Activated T-cell treated with anti-CD3 and anti-CD28 coated beads, Interleukin-2, amount 50 U/mL, for 1 hour (primary cell): ENCODE data around the gene NXPH1.

Experiments used
- DNase-seq: peaks from one replicate; pipeline ENCODE4 v3.0.0-alpha.2; 2020

Gene NXPH1

DNA sequence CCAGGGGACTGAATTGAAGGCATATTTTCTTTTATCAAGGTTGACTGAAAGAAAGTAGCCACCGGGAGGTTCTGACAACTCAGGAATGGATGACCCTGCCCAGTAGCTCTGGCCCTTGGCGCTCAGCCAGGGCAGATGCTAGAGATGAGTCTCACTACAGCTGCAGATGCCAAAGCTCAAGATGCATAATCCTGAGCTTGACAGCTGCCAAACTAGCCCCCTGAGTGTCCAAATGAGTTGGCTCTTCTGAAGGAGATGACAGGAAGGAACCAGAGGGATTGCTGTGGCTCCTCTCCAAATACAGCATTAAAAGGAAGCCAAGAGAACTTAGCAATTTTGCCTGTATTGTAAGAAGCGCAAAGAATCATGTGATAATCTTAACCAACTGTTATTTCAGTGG lies 78.4 kb downstream of the NXPH1 start:
- no peak for DNase-seq

DNA sequence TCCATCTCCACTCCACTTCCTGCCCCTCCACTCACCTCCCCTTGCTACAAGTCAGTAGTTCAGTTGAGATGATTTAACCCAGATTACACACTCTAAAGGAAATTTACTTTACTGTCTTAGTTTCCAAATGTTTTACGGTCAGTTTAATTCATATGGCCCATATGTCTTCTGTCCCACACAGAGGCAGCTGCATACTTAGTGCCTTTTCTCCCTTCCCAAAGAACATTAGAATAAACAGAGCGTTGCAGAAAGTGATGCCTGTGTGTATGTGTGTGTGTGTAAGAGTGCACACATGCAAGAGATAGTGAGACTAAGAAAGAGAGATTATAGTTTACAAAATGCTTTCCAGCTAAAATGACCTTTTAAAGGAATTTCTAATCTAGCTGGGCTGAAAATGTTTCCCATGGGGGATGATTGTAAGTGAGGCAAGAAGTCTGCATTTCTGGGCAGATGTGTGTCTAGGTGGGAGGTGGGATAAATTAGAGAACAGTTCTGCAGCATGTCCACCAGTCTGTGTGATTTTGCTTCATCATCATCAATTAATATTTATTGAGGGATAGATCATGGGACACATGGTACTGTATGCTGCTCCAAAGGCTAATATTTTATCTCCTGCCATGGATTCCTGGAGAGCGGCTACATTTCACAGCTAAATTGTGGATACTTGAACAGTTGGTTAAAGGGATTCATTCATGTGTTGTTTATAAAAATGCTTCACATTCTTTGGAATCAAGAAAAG lies 81.5 kb downstream of the NXPH1 start:
- DNase-seq = no peak

DNA sequence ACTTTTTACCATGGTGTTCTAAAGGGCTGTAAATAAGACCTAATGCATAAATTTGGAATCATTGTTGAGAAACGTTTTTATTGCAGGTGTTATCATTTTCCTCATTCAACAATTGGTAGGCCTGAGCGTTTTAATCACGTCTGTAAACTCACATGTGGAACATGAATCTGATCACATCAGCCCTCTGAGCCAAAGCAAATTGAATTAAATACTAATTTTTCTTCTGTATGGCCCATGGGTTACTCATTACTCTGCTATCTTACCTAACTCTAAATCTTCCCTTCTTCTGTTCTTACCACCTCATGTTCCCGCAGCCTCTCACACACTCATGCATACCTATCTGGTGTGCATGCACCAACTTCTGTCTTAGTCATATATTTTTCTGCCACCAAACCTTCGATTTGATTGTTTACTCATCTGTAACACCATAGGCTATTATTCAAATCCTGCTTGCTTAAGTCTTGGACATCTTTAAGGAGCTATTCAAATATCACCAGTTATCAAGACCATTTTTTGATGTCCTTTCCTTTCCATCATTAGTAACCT lies 82.3 kb downstream of the NXPH1 start:
- no peak for DNase-seq

DNA sequence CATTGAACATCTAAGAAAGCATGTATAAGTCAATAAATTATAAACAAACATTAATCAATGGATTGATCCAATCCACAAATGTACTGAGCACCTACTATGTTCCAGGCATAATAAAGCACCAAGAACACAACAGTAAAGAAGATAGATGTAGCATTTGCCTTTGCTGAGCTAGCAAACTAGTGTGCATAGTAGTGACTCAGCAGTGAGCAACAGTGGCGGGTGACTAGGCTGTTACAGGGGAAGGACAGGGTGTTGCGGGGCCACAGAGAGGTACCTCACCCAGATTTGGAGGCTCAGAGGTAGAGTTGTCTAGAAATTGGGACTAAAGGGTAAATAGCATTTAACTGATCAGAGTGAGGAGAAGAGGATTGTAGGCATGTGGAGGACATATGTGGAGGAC lies 83.6 kb downstream of the NXPH1 start:
- DNase-seq = no peak

- DNase-seq = no peak
These were observed 94.9 kb downstream of the NXPH1 start for GRCh38 chr7:8528311-8528710.

GRCh38 chr7:8531991-8532515 lies 98.6 kb downstream of the NXPH1 start:
- no peak for DNase-seq

- DNase-seq = no peak
These were observed 103.0 kb downstream of the NXPH1 start for GRCh38 chr7:8536431-8536830.

GRCh38 chr7:8549046-8549445 lies 115.6 kb downstream of the NXPH1 start:
- DNase-seq = no peak

DNA sequence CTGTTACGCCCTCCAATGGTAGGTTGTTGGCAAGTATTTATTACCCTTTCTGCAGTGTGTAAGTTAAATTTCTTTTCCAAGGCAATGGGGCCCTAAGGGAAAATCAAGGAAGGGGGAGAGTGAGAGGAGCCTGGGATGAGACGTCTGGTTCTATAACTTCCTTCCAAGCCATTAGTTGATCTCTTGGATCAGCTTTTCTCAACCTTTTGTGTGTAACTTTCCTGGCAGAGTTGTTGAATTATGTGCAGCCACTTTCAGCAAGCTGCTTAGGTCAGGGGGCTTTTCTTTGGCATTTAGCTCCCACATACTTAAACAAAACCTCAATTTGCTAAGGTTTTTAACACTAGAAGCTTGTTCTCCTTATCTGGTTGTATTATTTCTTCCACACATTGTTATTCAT lies 127.1 kb downstream of the NXPH1 start:
- DNase-seq = no peak

GRCh38 chr7:8561449-8561848 lies 128.0 kb downstream of the NXPH1 start:
- no peak for DNase-seq

DNA sequence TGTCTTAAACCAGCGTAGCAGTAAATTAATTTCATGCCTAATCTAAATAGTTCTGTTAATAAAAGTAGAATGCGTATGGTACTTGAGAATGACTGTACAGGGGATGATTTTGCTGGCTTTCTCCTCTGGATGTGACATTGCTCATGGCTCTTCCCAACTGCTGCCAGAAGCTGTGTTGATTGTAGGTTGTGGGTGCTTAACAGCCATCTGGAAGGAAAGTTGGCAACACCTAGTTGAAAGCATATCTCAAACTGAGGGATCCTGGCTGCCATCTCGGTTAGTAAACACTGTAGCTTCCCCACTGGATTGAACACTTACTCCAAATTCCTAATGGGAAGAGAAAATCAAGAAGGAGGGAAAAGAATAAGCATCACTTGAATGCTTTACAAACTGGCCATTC lies 130.9 kb downstream of the NXPH1 start:
- no peak for DNase-seq

DNA sequence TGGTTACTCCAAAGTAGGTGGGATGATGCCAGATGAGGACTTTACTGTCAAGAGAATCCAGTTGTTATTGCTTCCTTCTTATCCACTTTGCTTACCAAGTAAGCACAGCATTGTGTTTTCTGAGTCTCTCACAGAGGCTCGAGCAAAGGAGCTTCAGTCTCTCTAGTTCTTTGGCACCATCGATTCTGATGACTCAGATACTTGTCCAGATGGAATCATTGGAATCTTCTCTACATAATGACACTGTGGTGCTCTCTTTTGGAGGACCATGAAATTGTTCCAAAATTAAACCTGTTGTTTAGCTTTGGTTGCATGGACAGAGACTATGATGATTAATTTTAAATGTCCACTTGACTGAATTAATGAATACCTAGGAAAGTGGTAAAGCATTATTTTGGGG lies 132.6 kb downstream of the NXPH1 start:
- DNase-seq = no peak

- DNase-seq = no peak
These were observed 134.2 kb downstream of the NXPH1 start for GRCh38 chr7:8567626-8568025.

DNA sequence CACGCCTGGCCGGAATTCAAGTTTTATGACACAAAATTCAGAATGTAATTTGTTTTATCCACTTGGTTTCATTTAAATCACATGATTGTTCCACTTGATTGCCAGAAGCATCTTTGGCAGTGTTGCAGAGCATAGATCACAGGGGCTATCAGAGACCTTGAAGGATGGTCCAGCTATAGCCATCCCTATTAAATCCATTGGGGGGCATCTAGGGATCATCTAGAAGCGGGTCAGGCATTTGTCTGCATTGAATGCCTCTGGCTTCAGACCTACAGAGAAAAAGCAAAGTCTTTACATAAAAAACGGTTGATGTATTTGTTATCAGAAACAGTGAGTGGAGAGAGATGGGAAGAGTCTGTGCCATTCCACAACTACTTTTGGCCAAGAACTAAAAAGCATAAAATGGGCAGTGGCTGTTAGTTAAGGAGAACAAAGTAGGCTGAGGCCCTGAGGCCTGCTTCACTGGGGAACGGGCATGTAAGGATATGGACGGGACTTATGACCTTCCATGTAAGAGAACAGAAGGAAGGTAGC lies 146.3 kb downstream of the NXPH1 start:
- no peak for DNase-seq

DNA sequence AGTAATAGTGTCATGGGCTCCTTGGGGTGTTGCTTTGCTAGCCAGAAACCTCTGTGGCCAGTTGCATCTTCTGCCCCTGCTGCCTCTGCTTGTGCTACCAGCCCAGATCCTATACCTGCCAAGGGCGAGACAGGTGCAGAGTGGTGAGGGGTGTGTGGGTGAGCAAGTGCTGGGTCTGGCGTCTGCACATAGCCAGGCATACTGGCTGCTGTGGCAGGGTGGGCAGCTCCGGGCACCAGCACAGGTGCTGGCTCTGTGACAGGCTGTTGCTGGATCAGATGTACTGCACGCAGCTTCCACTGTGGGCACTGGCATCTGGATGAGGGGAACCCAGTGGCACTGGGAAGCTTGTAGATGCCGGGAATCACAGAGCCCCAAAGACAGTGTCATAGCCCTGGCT lies 148.4 kb downstream of the NXPH1 start:
- DNase-seq = no peak

GRCh38 chr7:8582728-8583127 lies 149.3 kb downstream of the NXPH1 start:
- DNase-seq = no peak

- DNase-seq = no peak
These were observed 152.2 kb downstream of the NXPH1 start for GRCh38 chr7:8585591-8585990.

GRCh38 chr7:8590225-8590624 lies 156.8 kb downstream of the NXPH1 start:
- no peak for DNase-seq

DNA sequence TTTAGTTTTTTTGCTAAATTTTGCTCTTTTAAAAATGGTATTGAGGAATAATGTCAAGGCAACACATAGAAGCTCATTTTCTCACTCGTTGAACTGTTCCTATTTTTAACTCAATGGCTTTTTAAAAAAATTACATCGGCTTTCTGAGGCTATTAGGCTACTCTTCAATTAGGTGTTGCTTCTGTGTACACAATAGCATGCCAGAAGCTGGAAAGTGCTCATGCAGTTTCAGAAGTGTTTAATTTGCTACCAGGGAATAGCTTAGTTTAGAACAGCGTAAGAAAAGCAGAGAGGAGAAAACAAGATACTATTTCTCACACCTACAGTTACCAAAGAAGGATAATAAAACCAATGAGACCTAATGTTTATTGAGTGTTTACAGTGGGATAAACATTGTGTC lies 157.4 kb downstream of the NXPH1 start:
- DNase-seq = no peak

- no peak for DNase-seq
These were observed 157.9 kb downstream of the NXPH1 start for GRCh38 chr7:8591289-8591688.

DNA sequence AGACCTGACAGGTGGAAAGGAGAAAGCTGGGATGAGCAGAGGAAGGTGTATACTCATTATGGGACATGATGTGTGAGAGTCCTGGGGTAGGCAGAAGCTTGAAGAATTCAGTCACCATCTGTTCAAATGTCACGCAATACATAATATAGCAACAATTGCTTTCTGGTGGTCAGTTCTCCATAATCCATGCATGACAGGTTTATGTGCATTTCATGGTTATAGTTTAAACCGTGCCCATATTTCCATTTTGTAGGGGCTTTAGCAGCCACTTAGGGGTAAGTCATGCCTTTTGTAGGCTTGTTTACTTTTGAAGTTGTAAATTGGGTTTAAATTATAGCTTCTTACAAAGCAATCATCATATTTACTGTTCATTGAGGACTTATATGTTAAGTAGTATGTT lies 158.8 kb downstream of the NXPH1 start:
- no peak for DNase-seq

- no peak for DNase-seq
These were observed 160.7 kb downstream of the NXPH1 start for GRCh38 chr7:8594115-8594514.

- no peak for DNase-seq
These were observed 164.2 kb downstream of the NXPH1 start for GRCh38 chr7:8597565-8597964.

DNA sequence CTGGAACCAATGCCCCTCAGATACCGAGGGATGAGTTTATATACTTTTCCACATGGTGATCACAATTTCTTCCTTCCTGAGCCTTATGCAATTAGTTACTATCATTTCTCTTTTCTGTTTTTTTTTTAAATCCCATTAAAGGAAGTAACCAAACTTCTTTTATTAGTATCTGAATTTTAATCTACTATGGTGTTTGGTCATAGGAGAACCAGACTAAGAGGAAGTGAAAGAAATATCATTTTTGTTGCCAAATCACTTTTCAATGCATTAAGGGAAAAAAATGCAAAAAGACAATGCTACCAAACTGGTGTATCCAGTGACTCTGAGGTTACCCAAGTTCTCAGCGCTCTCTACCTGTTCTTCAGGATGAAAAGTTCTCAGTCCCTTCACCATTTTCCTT lies 167.7 kb downstream of the NXPH1 start:
- no peak for DNase-seq

- no peak for DNase-seq
These were observed 171.8 kb downstream of the NXPH1 start for GRCh38 chr7:8605221-8605620.
